Measurements from ENCODE around the gene SLC25A29.

The SLC25A29 gene

DNA sequence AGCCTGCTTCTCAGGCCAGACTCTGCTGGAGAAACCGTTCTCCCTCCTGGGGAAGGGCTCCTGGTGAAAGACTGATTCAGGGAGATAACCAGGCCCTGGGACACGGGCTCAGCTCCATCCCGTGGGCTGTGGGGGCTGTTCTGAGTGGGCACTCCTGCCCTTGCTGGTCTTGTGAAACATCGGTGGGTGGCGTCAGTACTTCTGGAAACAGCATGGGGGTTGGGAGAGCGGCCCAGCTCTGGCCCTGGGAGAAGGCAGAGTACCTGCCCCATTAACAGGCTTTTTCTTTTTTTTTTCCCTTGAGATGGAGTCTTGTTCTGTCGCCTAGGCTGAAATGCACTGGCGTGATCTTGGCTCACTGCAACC lies 17.7 kb upstream of the SLC25A29 start:
- Histone ChIP-seq H2BK120ac (ENCODE audit: low read depth, low read length) (no peak overlapping the region), H4K5ac (ENCODE audit: low read length) (no peak overlapping the region), H3K79me1 (ENCODE audit: low read length) (no peaks in the 10 kb centered on the region), H3K27me3 (ENCODE audit: insufficient read depth, low read length, poor library complexity) (no peaks in the 10 kb centered on the region), H3K4me1 (ENCODE audit: control insufficient read depth, low read depth, low read length) (no peaks in the 10 kb centered on the region), H3K4ac (ENCODE audit: low read depth, low read length) (no peak overlapping the region), H3K36me3 (ENCODE audit: control insufficient read depth, insufficient read depth, low read length) (no peaks in the 10 kb centered on the region), H3K79me2 (ENCODE audit: control insufficient read depth, insufficient read depth, low read length) (no peaks in the 10 kb centered on the region), H3K23ac (ENCODE audit: low read length) (no peak overlapping the region), H3K4me2 (ENCODE audit: low read length) (no peak overlapping the region), H2AK5ac (ENCODE audit: low read length) (no peak overlapping the region), H3K18ac (ENCODE audit: low read length) (no peak overlapping the region), H2BK5ac (ENCODE audit: low read length) (no peak overlapping the region), H3K27ac (ENCODE audit: low read depth, low read length) (no peak overlapping the region), H4K8ac (ENCODE audit: low read depth, low read length) (no peak overlapping the region), H3K9ac (ENCODE audit: low read length) (no peak overlapping the region), H3K4me3 (ENCODE audit: low read length) (no peak overlapping the region), H3K56ac (ENCODE audit: low read length) (no peak overlapping the region), H2BK15ac (replicated peaks; ENCODE audit: low read depth) (no peak overlapping the region)
- no peak for DNase-seq
- no CpG with 5 or more reads among the region's 8 CpGs for WGBS (ENCODE audit: extremely low coverage, insufficient coverage, low lambda C conversion rate)

DNA sequence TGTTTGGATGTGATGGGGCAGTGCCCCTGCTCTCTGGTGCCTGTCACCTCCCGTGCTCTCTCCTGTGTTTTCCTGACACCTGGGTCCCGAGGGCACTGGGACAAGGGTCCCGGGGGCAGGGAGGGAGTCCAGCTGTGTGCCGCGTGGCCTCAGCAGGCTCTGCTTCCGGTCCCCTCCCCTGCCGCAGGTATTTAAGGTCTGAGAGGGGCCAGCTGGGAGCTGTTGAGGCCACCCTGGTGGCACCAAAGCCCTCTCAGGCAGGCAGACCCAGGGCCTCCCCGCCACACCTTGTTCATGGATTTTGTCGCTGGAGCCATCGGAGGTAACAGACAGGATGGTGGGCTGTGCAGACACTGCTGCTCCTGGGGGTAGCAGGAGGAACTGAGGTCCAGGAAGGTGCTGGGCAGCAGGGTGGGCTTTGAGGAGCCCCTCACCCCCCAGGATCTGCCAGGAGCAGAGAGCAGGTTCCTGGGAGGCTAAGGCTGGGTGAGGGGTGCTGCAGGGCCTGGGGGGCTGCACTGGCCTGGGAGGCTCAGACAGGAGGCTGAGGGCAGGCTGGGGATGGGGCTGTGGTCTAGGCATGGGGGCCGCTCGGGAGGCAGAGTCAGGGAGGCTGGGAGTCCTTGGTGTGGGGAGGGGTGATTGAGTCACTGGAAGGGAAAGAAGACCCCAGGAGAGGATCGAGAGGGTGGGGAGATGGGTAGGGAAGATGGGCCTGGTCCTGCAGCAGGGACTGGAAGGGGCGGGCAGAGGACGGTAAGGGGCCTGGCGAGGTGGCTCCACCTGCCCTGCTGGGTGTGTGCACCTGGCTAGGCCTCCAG lies 17.1 kb upstream of the SLC25A29 start, which contains the start of gene SLC25A47:
Gene SLC25A47 (plus strand): TSS at position 219 of the 821 bp plus-strand sequence. CDS start 76 bp downstream, at position 295.
- no peak within 1 kb of the TSS for H2AK5ac ChIP-seq (ENCODE audit: low read length)
- H2BK5ac ChIP-seq (ENCODE audit: low read length) = no peak within 1 kb of the TSS
- no peak within 1 kb of the TSS for H4K5ac ChIP-seq (ENCODE audit: low read length)
- no peaks in the 10 kb centered on the region for H3K4me1 ChIP-seq (ENCODE audit: control insufficient read depth, low read depth, low read length)
- H3K4me3 ChIP-seq (ENCODE audit: low read length) = no peak within 1 kb of the TSS
- H3K79me2 ChIP-seq (ENCODE audit: control insufficient read depth, insufficient read depth, low read length) = no peaks in the 10 kb centered on the region
- H3K27ac ChIP-seq (ENCODE audit: low read depth, low read length) = no peak within 1 kb of the TSS
- H3K23ac ChIP-seq (ENCODE audit: low read length) = no peak within 1 kb of the TSS
- H2BK15ac ChIP-seq (replicated peaks; ENCODE audit: low read depth) = no peak within 1 kb of the TSS
- H3K4me2 ChIP-seq (ENCODE audit: low read length) = no peak within 1 kb of the TSS
- no peak for DNase-seq
- H2BK120ac ChIP-seq (ENCODE audit: low read depth, low read length) = no peak within 1 kb of the TSS
- H3K27me3 ChIP-seq (ENCODE audit: insufficient read depth, low read length, poor library complexity) = no peaks in the 10 kb centered on the region
- no peak within 1 kb of the TSS for H3K9ac ChIP-seq (ENCODE audit: low read length)
- H3K18ac ChIP-seq (ENCODE audit: low read length) = no peak within 1 kb of the TSS
- no peaks in the 10 kb centered on the region for H3K79me1 ChIP-seq (ENCODE audit: low read length)
- no peak within 1 kb of the TSS for H3K56ac ChIP-seq (ENCODE audit: low read length)
- no peaks in the 10 kb centered on the region for H3K36me3 ChIP-seq (ENCODE audit: control insufficient read depth, insufficient read depth, low read length)
- H4K8ac ChIP-seq (ENCODE audit: low read depth, low read length) = no peak within 1 kb of the TSS
- WGBS (ENCODE audit: extremely low coverage, insufficient coverage, low lambda C conversion rate) = no CpG with 5 or more reads among the region's 16 CpGs
- H3K4ac ChIP-seq (ENCODE audit: low read depth, low read length) = no peak within 1 kb of the TSS

DNA sequence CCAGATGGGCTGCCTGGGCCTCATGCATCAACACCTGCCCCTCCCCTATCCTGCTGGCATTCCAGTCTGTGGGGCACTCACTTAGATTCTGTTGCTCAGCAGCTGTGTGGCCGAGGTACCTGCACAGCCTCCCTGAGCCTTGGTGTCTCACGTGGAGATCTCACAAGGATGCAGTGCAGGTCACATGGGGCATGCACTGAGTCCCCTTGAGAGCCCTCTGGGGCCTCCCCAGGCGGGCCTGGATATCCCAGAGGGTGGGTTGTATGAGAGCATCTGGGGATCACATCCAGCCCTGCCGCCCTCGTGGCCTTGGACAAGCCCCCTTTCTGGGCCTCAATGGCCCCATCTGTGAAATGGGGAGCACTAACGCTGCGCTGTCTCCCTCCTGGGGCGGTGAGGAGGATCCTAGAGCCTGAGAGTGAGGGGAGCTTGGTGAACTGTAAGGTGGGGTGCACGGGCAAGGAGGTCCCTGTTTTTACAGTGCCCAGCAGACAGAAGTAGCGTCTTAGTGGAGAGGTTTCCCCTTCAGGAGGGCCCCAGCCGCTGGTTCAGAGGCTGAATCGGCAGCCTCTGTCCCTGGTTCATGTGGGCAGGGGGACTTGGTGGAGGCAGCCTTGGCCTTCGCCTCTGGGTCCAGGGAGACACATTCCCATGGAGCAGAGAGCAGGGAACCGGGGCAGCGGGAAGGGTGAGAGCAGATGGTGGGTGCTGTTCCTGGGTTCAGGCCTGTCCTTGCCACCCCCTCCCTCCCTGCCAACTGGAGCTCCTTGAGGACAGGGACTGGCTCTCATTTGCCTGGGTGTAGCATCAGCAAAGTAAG lies 16.1 kb upstream of the SLC25A29 start:
- Histone ChIP-seq H3K27ac (ENCODE audit: low read depth, low read length) (no peak overlapping the region), H3K36me3 (ENCODE audit: control insufficient read depth, insufficient read depth, low read length) (no peaks in the 10 kb centered on the region), H4K8ac (ENCODE audit: low read depth, low read length) (no peak overlapping the region), H3K56ac (ENCODE audit: low read length) (no peak overlapping the region), H3K9ac (ENCODE audit: low read length) (no peak overlapping the region), H3K18ac (ENCODE audit: low read length) (no peak overlapping the region), H3K27me3 (ENCODE audit: insufficient read depth, low read length, poor library complexity) (no peaks in the 10 kb centered on the region), H2BK120ac (ENCODE audit: low read depth, low read length) (no peak overlapping the region), H3K4ac (ENCODE audit: low read depth, low read length) (no peak overlapping the region), H3K4me3 (ENCODE audit: low read length) (no peak overlapping the region), H2BK5ac (ENCODE audit: low read length) (no peak overlapping the region), H3K23ac (ENCODE audit: low read length) (no peak overlapping the region), H3K4me1 (ENCODE audit: control insufficient read depth, low read depth, low read length) (no peaks in the 10 kb centered on the region), H2AK5ac (ENCODE audit: low read length) (no peak overlapping the region), H3K4me2 (ENCODE audit: low read length) (no peak overlapping the region), H3K79me1 (ENCODE audit: low read length) (no peaks in the 10 kb centered on the region), H3K79me2 (ENCODE audit: control insufficient read depth, insufficient read depth, low read length) (no peaks in the 10 kb centered on the region), H4K5ac (ENCODE audit: low read length) (no peak overlapping the region), H2BK15ac (replicated peaks; ENCODE audit: low read depth) (no peak overlapping the region)
- WGBS (ENCODE audit: extremely low coverage, insufficient coverage, low lambda C conversion rate) = no CpG with 5 or more reads among the region's 15 CpGs
- no peak for DNase-seq

DNA sequence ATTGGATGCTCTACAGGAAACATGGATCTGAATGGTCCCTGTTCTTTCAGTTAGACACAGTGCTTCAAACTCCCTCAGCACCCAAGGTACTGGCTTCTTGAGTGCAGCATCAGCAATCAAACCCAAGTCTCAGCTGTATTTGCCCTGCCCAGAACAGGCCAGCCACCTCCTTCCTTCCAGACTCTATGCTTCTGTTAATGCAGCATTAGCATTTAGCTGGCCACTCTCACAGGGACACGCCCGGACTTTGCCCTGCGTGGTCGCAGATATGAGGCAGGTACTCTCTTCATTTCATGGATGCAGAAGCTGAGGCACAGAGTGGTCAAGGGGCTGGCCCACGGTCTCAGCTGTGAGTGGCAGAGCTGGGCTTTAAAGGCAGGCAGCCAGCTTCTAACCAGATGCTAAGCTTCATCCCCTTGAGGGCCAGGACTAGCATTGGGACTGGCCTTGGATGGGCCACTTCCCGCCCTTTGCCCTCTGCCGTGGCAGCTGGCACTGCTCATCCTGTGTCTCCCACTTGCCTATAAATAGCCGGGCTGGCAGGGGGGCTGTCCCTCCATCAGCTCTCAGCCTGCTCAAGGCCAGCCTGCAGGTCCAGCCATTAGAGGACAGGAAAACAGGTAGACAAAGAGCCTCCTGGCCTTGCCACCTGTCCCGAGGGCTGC lies 15.4 kb upstream of the SLC25A29 start:
- DNase-seq = no peak
- Histone ChIP-seq H3K27ac (ENCODE audit: low read depth, low read length) (no peak overlapping the region), H2BK15ac (replicated peaks; ENCODE audit: low read depth) (no peak overlapping the region), H3K18ac (ENCODE audit: low read length) (no peak overlapping the region), H3K4ac (ENCODE audit: low read depth, low read length) (no peak overlapping the region), H3K23ac (ENCODE audit: low read length) (no peak overlapping the region), H2BK120ac (ENCODE audit: low read depth, low read length) (no peak overlapping the region), H4K8ac (ENCODE audit: low read depth, low read length) (no peak overlapping the region), H2BK5ac (ENCODE audit: low read length) (no peak overlapping the region), H3K36me3 (ENCODE audit: control insufficient read depth, insufficient read depth, low read length) (no peaks in the 10 kb centered on the region), H3K79me2 (ENCODE audit: control insufficient read depth, insufficient read depth, low read length) (no peaks in the 10 kb centered on the region), H4K5ac (ENCODE audit: low read length) (no peak overlapping the region), H2AK5ac (ENCODE audit: low read length) (no peak overlapping the region), H3K4me1 (ENCODE audit: control insufficient read depth, low read depth, low read length) (no peaks in the 10 kb centered on the region), H3K27me3 (ENCODE audit: insufficient read depth, low read length, poor library complexity) (no peaks in the 10 kb centered on the region), H3K4me3 (ENCODE audit: low read length) (no peak overlapping the region), H3K56ac (ENCODE audit: low read length) (no peak overlapping the region), H3K4me2 (ENCODE audit: low read length) (no peak overlapping the region), H3K79me1 (ENCODE audit: low read length) (no peaks in the 10 kb centered on the region), H3K9ac (ENCODE audit: low read length) (no peak overlapping the region)
- no CpG with 5 or more reads among the region's 9 CpGs for WGBS (ENCODE audit: extremely low coverage, insufficient coverage, low lambda C conversion rate)

DNA sequence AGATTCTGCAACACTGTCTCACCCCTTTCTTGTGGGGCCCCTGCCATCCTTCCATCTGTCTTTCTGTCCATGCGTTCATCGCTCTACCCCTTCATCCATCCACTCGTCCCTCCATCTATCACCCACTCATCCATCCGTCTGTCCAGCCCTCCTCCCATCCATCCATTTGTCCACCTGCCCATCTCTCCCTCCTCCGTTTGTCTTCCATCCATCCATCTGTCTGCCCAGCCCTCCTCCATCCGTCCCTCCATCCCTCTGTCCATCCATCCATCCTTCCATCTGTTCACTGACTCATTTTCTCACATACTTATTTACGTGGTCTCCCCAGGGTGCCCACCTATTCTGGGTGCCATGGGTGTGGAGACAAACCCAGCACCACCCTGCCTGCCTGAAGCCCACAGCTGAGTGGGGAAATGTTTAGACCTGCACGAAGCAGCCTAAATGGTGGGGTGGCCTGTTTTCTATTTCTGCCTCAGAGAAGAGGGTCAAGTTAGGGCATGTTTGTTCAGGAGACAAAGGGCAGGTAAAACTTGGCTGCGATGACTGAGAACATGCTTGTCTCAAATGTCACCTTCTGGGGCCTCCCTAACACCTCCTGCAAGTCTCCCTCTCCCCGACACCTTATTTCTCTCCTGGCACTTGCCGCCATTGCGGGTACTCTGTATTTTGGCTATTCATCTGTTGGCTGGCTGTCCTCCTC lies 14.1 kb upstream of the SLC25A29 start:
- Histone ChIP-seq H3K4me1 (ENCODE audit: control insufficient read depth, low read depth, low read length) (no peaks in the 10 kb centered on the region), H4K8ac (ENCODE audit: low read depth, low read length) (no peak overlapping the region), H3K4me3 (ENCODE audit: low read length) (no peak overlapping the region), H3K36me3 (ENCODE audit: control insufficient read depth, insufficient read depth, low read length) (no peaks in the 10 kb centered on the region), H3K4ac (ENCODE audit: low read depth, low read length) (no peak overlapping the region), H3K4me2 (ENCODE audit: low read length) (no peak overlapping the region), H2BK5ac (ENCODE audit: low read length) (no peak overlapping the region), H2BK15ac (replicated peaks; ENCODE audit: low read depth) (no peak overlapping the region), H4K5ac (ENCODE audit: low read length) (no peak overlapping the region), H3K56ac (ENCODE audit: low read length) (no peak overlapping the region), H3K9ac (ENCODE audit: low read length) (no peak overlapping the region), H3K27ac (ENCODE audit: low read depth, low read length) (no peak overlapping the region), H2BK120ac (ENCODE audit: low read depth, low read length) (no peak overlapping the region), H3K27me3 (ENCODE audit: insufficient read depth, low read length, poor library complexity) (no peaks in the 10 kb centered on the region), H3K79me1 (ENCODE audit: low read length) (no peaks in the 10 kb centered on the region), H3K23ac (ENCODE audit: low read length) (no peak overlapping the region), H3K18ac (ENCODE audit: low read length) (no peak overlapping the region), H2AK5ac (ENCODE audit: low read length) (no peak overlapping the region), H3K79me2 (ENCODE audit: control insufficient read depth, insufficient read depth, low read length) (no peaks in the 10 kb centered on the region)
- no CpG with 5 or more reads among the region's 12 CpGs for WGBS (ENCODE audit: extremely low coverage, insufficient coverage, low lambda C conversion rate)
- no peak for DNase-seq
